Endothelial cell (in vitro differentiated cells): Measurements from ENCODE around the gene SERPINB10. TPM values are rescaled to one million over a fixed set of nuclear protein-coding genes. Genes with fewer than 3 reads are reported as not detected.

Experiments
- DNase-seq: peaks from one replicate; pipeline ENCODE4 v3.0.0; 2021; ENCODE audit warnings: low spot score
- H3K27ac Mint-ChIP-seq: one replicate; pipeline ENCODE4 v1.8.0; 2021; ENCODE audit warnings: mixed read lengths, inconsistent platforms; ENCODE audit not compliant: unreplicated experiment
- H3K27me3 Mint-ChIP-seq: one replicate; pipeline ENCODE4 v1.8.0; 2021; ENCODE audit warnings: mild to moderate bottlenecking, moderate library complexity, mixed read lengths, inconsistent platforms; ENCODE audit not compliant: unreplicated experiment
- H3K36me3 Mint-ChIP-seq: one replicate; pipeline ENCODE4 v1.8.0; 2021; ENCODE audit warnings: mild to moderate bottlenecking, low read depth, mixed read lengths, inconsistent platforms; ENCODE audit not compliant: unreplicated experiment
- H3K4me1 Mint-ChIP-seq: one replicate; pipeline ENCODE4 v1.8.0; 2021; ENCODE audit warnings: mild to moderate bottlenecking, mixed read lengths, inconsistent platforms; ENCODE audit not compliant: unreplicated experiment
- H3K4me3 Mint-ChIP-seq: one replicate; pipeline ENCODE4 v1.8.0; 2021; ENCODE audit warnings: mild to moderate bottlenecking, mixed read lengths, inconsistent platforms; ENCODE audit not compliant: unreplicated experiment
- H3K9me3 Mint-ChIP-seq: one replicate; pipeline ENCODE4 v1.8.0; 2021; ENCODE audit warnings: mixed read lengths, inconsistent platforms; ENCODE audit not compliant: unreplicated experiment
- CTCF ChIP-seq: fragments of 200-600 bp; sonication (generic); IDR thresholded peaks from one replicate; pipeline ENCODE4 v1.5.0; 2021; ENCODE audit warnings: antibody characterized with exemption; ENCODE audit not compliant: unreplicated experiment
- total RNA-seq: library from RNA; stranded (reverse); fragmentation: NEBNext Ultra II Directional; extraction: Animal tissue kit (Norgen Biotek cat#: 25700); gene quantifications from one replicate; pipeline ENCODE4 v1.2.1, GENCODE V29; 2021; ENCODE audit not compliant: unreplicated experiment

The SERPINB10 gene
- total RNA-seq, 1 donor from 2014 or later: not detected

- no peak for TF ChIP-seq CTCF
- Mint-ChIP-seq H3K9me3 (no peaks in the 10 kb centered on the region), H3K27me3 (no peaks in the 10 kb centered on the region), H3K4me3 (no peak overlapping the region), H3K4me1 (no peaks in the 10 kb centered on the region), H3K36me3 (no peaks in the 10 kb centered on the region), H3K27ac (no peak overlapping the region)
- DNase-seq: no peak
Observed at GRCh38 chr18:63878343-63878742, 29.4 kb upstream of the SERPINB10 start.

- Mint-ChIP-seq H3K36me3 (no peaks in the 10 kb centered on the region), H3K9me3 (no peaks in the 10 kb centered on the region), H3K27ac (no peak overlapping the region), H3K4me3 (no peak overlapping the region), H3K27me3 (no peaks in the 10 kb centered on the region), H3K4me1 (no peaks in the 10 kb centered on the region)
- DNase-seq: no peak
- no peak for TF ChIP-seq CTCF
Observed at GRCh38 chr18:63878925-63879324, 28.8 kb upstream of the SERPINB10 start.

GRCh38 chr18:63879709-63880108 is 28.0 kb upstream of the SERPINB10 start:
- Mint-ChIP-seq H3K27ac (no peak overlapping the region), H3K4me1 (peaks cover 4% of the 10 kb centered on the region), H3K4me3 (no peak overlapping the region), H3K9me3 (no peaks in the 10 kb centered on the region), H3K36me3 (no peaks in the 10 kb centered on the region), H3K27me3 (no peaks in the 10 kb centered on the region)
- no peak for DNase-seq
- no peak for TF ChIP-seq CTCF

GRCh38 chr18:63881851-63882250 is 25.9 kb upstream of the SERPINB10 start:
- Mint-ChIP-seq H3K4me1 (peaks cover 5% of the 10 kb centered on the region), H3K27me3 (no peaks in the 10 kb centered on the region), H3K27ac (no peak overlapping the region), H3K36me3 (no peaks in the 10 kb centered on the region), H3K9me3 (no peaks in the 10 kb centered on the region), H3K4me3 (no peak overlapping the region)
- TF ChIP-seq CTCF: no peak
- no peak for DNase-seq

GRCh38 chr18:63882333-63883141 is 25.2 kb upstream of the SERPINB10 start:
- no peaks in the 10 kb centered on the region for H3K9me3 Mint-ChIP-seq
- no peak for TF ChIP-seq CTCF
- H3K4me3 Mint-ChIP-seq: no peak overlapping the region
- H3K36me3 Mint-ChIP-seq: no peaks in the 10 kb centered on the region
- peaks cover 5% of the 10 kb centered on the region for H3K4me1 Mint-ChIP-seq
- H3K27ac Mint-ChIP-seq: no peak overlapping the region
- no peak for DNase-seq
- H3K27me3 Mint-ChIP-seq: no peaks in the 10 kb centered on the region
